Esophagus squamous epithelium (tissue), 5 donors: ENCODE measurements around the gene KDM4C. TPM values are rescaled to one million over a fixed set of nuclear protein-coding genes. Genes with fewer than 3 reads are reported as not detected.

Source experiments
- DNase-seq: peaks from one replicate; lab custom pipeline; 2025; lab: John Stamatoyannopoulos, UW
- H3K27ac ChIP-seq, 4 donors: fragments of 200-600 bp; sonication (generic); one replicate each; pipeline ENCODE4 v1.5.1; 2016 to 2019; ENCODE audit warnings: mild to moderate bottlenecking in 1 of 4
- H3K27me3 ChIP-seq, 4 donors: fragments of 200-600 bp; sonication (generic); 1 replicate in 3 of 4; 2 replicates in 1 of 4; pipeline versions ENCODE4 v1.5.1 to v1.6.0; 2017 to 2021; ENCODE audit warnings: antibody characterized with exemption in 1 of 4
- H3K36me3 ChIP-seq, 3 donors: fragments of 200-600 bp; sonication (generic); one replicate each; pipeline ENCODE4 v1.5.1; 2016 to 2019
- H3K4me1 ChIP-seq, 3 donors: fragments of 200-600 bp; sonication (generic); one replicate each; pipeline ENCODE4 v1.5.1; 2017 to 2019
- H3K4me3 ChIP-seq, 4 donors: fragments of 200-600 bp; sonication (generic); 1 replicate in 3 of 4; 2 replicates in 1 of 4; pipeline ENCODE4 v1.5.1; 2016 to 2019; ENCODE audit warnings: mild to moderate bottlenecking in 2 of 4, moderate library complexity in 1 of 4
- H3K9me3 ChIP-seq, 3 donors: fragments of 200-600 bp; sonication (generic); one replicate each; pipeline ENCODE4 v1.5.1; 2016 to 2019
- POLR2A ChIP-seq, 4 donors: fragments of 450-650 bp; IDR thresholded peaks; one replicate each; pipeline ENCODE4 v1.6.1; 2017; ENCODE audit warnings: antibody characterized with exemption in 4 of 4, mild to moderate bottlenecking in 4 of 4, moderate library complexity in 3 of 4
- WGBS, 2 donors: methylation state at CpG; one replicate each; pipeline ENCODE4 v1.1.5; 2018; 5-methylcytosine and 5-hydroxymethylcytosine counted together
- intact Hi-C: fragments of 100-400 bp; cut with DNase I; formaldehyde crosslinking; loops from one replicate; pipeline ENCODE4 v1.15.0; 2022
- total RNA-seq, 4 donors: library from RNA; depleted of rRNA; stranded (reverse); fragments of >200 nt; gene quantifications; one replicate each; pipeline ENCODE4 v1.1.0, GENCODE V29; 2016
- TF ChIP-seq, protein P1 (sequence below), 6 experiments: fragments of 450-650 bp in 4 of 6; fragments of 200-600 bp in 2 of 6; sonication (generic) in 2 of 6; IDR thresholded peaks; one replicate each; pipeline ENCODE4 v1.5.1; 2016 to 2019; ENCODE audit warnings: antibody characterized with exemption in 6 of 6, mild to moderate bottlenecking in 4 of 6, moderate library complexity in 4 of 6
- donor health status: DM: yes; HTN: yes; CAD: no.

The KDM4C gene
- total RNA-seq, 4 donors from 2014 or later, result 12.5 to 43.9 (median 22.9) TPM

- H3K27me3 ChIP-seq, result no peaks in the 10 kb centered on the region
- TF ChIP-seq POLR2A (IDR thresholded peaks at IDR 0.05), result no peak
- TF ChIP-seq, protein P1, sequence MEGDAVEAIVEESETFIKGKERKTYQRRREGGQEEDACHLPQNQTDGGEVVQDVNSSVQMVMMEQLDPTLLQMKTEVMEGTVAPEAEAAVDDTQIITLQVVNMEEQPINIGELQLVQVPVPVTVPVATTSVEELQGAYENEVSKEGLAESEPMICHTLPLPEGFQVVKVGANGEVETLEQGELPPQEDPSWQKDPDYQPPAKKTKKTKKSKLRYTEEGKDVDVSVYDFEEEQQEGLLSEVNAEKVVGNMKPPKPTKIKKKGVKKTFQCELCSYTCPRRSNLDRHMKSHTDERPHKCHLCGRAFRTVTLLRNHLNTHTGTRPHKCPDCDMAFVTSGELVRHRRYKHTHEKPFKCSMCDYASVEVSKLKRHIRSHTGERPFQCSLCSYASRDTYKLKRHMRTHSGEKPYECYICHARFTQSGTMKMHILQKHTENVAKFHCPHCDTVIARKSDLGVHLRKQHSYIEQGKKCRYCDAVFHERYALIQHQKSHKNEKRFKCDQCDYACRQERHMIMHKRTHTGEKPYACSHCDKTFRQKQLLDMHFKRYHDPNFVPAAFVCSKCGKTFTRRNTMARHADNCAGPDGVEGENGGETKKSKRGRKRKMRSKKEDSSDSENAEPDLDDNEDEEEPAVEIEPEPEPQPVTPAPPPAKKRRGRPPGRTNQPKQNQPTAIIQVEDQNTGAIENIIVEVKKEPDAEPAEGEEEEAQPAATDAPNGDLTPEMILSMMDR (IDR thresholded peaks at IDR 0.05), result no peak
- H3K36me3 ChIP-seq, result no peaks in the 10 kb centered on the region
- no peak for DNase-seq
- no peaks in the 10 kb centered on the region for H3K9me3 ChIP-seq
- intact Hi-C loops, result no loop called here
- WGBS, 2 donors, result 90 to 96% methylated on average over 2 of the region's 2 CpGs
- H3K4me1 ChIP-seq, result no peaks in the 10 kb centered on the region
- H3K4me3 ChIP-seq, result no peak overlapping the region
- H3K27ac ChIP-seq, result no peak overlapping the region
Measured at GRCh38 chr9:6880626-6881025, 122.9 kb downstream of the KDM4C start.

DNA sequence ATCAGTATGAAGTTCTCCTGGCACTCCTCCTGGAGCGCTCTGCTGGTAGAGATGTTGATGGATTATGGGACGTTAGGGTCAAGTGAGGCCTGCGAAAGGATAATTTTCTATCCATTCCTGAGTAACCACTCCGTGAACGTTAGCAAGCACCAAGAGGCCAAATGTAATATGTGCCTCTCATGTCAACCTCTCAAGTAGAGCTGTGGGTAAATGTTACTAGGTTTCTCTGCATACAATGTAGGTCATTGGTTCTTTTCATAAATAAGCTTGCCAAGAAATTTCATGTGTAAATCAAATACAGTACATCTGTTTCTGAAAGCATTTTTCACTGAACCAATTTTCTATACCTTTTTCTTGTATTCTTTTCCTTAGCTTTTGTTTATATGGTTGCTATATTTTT is 126.3 kb downstream of the KDM4C start:
- Histone ChIP-seq H3K36me3 (peaks cover 0 to 13% (median 0%) of the 10 kb centered on the region in 3 donors), H3K4me1 (no peaks in the 10 kb centered on the region), H3K4me3 (no peak overlapping the region), H3K27ac (no peak overlapping the region), H3K27me3 (no peaks in the 10 kb centered on the region), H3K9me3 (no peaks in the 10 kb centered on the region)
- TF ChIP-seq, protein P1 (IDR thresholded peaks at IDR 0.05), result no peak
- no peak for TF ChIP-seq POLR2A (IDR thresholded peaks at IDR 0.05)
- 75 to 86% methylated on average over 5 of the region's 5 CpGs for WGBS, 2 donors
- intact Hi-C loops, result no loop called here
- DNase-seq, result no peak

GRCh38 chr9:6884990-6885389 is 127.2 kb downstream of the KDM4C start:
- H3K27ac ChIP-seq, result no peak overlapping the region
- intact Hi-C loops, result no loop called here
- TF ChIP-seq POLR2A (IDR thresholded peaks at IDR 0.05), result no peak
- TF ChIP-seq, protein P1 (IDR thresholded peaks at IDR 0.05), result no peak
- no peaks in the 10 kb centered on the region for H3K4me1 ChIP-seq
- DNase-seq, result no peak
- no peaks in the 10 kb centered on the region for H3K9me3 ChIP-seq
- H3K36me3 ChIP-seq, result peaks cover 0 to 22% (median 0%) of the 10 kb centered on the region in 3 donors
- H3K4me3 ChIP-seq, result no peak overlapping the region
- no peaks in the 10 kb centered on the region for H3K27me3 ChIP-seq
- 84 to 95% methylated on average over 2 of the region's 2 CpGs for WGBS, 2 donors

GRCh38 chr9:6887051-6887450 is 129.3 kb downstream of the KDM4C start:
- no peak overlapping the region for H3K4me3 ChIP-seq
- H3K36me3 ChIP-seq, result peaks cover 0 to 24% (median 0%) of the 10 kb centered on the region in 3 donors
- no peak for DNase-seq
- TF ChIP-seq POLR2A (IDR thresholded peaks at IDR 0.05), result no peak
- TF ChIP-seq, protein P1 (IDR thresholded peaks at IDR 0.05), result no peak
- H3K27ac ChIP-seq, result no peak overlapping the region
- H3K4me1 ChIP-seq, result no peaks in the 10 kb centered on the region
- intact Hi-C loops, result no loop called here
- H3K27me3 ChIP-seq, result no peaks in the 10 kb centered on the region
- WGBS, 2 donors, result 95 to 100% methylated on average over 2 of the region's 2 CpGs
- H3K9me3 ChIP-seq, result no peaks in the 10 kb centered on the region

- TF ChIP-seq, protein P1 (IDR thresholded peaks at IDR 0.05), result no peak
- TF ChIP-seq POLR2A (IDR thresholded peaks at IDR 0.05), result no peak
- Histone ChIP-seq H3K27ac (no peak overlapping the region), H3K4me1 (no peaks in the 10 kb centered on the region)
Measured at GRCh38 chr9:6889868-6890267, 132.1 kb downstream of the KDM4C start.

More at GRCh38 chr9:6889868-6890267, 132.1 kb downstream of the KDM4C start:
- DNase-seq, result no peak
- Histone ChIP-seq H3K4me3 (no peak overlapping the region), H3K27me3 (no peaks in the 10 kb centered on the region), H3K36me3 (peaks cover 0 to 47% (median 0%) of the 10 kb centered on the region in 3 donors), H3K9me3 (no peaks in the 10 kb centered on the region)
- WGBS, 2 donors, result 96 to 100% methylated on average over 4 to 5 of the region's 5 CpGs
- intact Hi-C loops, result no loop called here
